NCI-H446 treated with DMSO at 0.1 percent for 48 hours (cell line): ENCODE results near the gene AKAP6.
A peak's percentile ranks its signal among the peaks of the same experiment; 100 is the strongest.

Experiments used
- DNase-seq: peaks from one replicate; lab custom pipeline; 2025; lab: John Stamatoyannopoulos, UW

Gene AKAP6

DNA sequence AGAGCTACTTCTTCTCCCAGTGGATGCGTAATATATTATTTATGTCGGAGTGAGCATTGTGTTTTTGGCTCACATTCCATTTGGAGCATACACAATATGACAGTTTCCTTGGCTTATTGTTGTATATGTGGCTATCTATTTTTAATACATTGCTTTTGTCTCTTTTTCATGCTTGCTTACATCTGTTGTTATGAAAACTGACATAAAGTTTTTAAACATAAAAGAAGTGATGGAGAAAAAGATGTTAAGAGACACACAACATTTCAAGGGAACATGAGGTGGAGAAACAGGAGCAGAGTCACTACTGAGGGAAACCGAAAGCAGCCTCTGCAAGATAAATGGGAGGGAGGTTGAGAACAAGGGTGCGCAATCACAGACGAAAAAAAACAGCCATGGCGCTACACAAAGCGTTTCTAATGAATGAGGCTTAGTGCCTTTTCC lies 381.2 kb downstream of the AKAP6 start:
- no peak for DNase-seq

DNA sequence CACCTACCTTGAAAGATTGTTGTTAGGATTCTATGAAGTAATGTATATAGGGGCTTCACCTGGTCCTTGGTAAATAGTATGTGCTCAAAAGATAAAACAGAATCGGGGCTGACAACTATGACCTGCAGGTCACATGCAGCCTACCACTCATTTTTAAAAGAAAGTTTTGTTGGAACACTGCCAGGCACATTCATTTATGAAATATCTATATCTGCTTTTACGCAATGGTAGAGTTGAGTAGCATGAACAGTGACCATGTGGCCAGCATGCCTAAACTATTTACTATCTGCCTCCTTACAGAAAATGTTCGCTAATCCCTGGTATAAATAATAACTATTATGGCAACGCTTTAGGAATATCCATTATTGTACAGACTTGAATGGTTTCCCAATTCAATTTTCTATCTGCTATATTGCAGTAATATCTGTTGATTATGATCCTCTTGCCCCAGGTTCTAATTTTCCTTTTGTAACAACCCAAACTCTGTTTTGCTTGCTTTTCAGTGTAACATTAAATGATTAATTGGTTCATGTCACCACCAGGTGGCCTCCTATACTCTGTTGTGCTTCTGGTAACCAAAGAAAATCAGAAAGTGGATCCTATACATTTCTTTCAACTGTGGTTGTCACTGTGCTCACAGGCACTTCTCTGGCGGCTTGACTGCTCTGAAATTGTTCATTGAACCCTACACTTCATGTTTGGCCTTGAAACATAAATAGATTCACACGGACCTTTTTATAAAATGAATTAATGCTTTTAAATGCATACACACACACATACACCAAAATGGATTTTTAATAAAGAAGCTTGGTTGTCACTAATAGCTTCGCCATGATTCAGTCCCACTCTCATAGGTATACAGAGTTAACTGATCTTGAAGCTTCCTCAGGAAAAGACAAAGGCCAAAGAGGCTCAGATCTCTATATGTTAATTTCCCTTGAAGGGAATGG lies 381.9 kb downstream of the AKAP6 start:
- DNase-seq, result peak; percentile 15

DNA sequence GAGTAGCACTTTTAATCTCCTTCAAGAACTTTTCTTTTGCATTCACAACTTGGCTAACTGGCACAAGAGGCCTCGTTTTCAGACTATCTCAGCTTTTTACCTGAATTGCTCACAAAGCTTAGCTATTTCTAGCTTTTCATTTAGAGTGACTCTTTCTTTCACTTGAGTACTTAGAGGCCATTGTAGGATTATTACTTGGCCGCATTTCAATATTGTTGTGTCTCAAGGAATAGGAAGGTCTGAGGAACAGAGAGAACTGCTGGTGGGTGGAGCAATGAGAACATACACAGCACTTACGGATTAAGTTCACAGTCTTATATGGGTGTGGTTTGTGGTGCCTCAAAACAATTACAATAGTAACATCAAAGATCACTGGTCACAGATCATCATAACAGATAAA lies 384.8 kb downstream of the AKAP6 start:
- no peak for DNase-seq

DNA sequence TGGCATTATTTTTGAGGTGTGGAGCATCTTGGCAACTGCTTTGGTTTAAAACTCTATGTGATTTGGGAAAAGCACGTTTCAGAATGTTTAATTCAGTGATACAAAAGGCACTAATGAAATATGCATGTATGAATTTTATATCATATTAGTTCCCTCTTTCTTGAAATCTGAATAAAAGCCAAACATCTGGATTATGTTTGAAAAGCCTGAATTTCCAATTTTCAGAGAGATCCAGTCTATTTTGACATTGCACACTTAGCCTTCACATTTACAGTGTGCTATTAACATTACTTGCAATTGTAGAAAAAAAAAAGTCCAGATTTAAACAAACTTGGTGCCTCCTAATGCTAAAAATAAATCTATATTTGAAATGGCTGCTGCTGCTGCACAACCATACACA lies 390.5 kb downstream of the AKAP6 start:
- no peak for DNase-seq

DNA sequence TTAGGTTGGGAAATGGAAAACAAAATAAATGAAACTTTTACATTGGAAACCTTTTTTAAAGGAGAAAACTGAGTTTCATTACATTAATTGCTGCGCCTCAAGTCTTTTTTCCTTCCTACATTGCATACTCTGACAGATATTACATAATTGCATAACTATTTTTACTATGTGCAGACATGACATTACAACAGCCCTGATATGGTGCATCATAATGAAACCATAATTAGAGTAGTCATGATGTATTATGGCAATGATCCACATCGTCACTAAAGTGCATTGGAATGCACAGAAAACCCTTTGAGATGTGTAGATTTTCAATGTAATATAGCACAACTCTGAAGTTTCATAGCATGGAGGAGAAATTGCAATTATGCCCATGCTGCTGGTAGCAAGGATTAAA lies 391.8 kb downstream of the AKAP6 start:
- no peak for DNase-seq

DNA sequence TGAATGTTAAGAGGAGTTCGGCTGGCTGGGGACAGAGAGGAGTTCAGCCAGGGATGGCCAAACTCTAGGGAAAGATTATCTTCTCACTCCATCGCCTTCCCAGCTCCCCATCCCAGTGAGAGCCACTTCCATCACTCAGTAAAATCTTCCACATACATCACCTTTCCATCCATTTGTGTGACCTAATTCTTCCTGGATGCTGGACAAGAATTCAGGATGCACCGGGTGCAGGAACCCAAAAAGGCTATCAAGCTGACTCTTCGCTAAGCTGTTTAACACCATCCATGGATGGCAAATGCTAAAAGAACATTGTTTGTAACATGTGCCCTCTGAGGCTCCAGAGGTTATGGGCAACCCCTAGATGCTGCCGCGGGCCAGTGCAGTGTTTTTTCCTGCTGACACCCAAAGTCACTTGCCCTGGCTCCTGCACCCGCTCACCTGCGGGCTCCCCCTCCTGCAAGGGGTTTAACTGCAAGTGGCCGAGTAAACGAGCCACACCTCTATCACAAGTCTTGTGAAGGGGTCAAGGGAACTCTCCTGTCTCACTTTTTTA lies 393.6 kb downstream of the AKAP6 start:
- no peak for DNase-seq

DNA sequence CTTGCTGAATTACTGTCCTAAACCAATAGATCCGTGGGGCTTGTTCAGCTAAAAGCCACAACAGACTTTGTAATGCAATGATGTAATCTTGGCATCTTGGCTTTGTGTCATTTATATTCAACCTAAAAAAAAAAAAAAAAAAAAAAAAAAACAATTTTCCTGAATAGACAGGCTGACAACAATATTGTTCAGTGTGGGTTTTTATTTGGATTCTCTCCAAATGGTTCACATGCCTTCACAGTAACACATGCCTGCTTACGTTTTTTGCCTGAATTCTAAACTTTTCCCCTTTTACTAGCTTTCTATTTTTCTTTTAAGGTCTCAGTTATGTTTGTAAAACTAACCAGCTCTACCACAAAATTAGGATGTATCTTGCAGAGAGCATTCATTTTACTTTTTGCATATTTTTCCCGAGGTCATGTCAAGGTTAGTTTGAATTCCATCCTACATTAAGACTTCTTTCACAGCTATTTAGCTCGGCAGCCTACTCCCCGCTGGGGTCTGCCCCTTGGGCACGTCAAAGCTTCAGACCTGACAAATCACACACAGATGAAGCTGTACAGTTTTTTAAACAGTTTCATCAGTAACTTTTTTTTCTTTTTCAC lies 395.9 kb downstream of the AKAP6 start:
- no peak for DNase-seq

DNA sequence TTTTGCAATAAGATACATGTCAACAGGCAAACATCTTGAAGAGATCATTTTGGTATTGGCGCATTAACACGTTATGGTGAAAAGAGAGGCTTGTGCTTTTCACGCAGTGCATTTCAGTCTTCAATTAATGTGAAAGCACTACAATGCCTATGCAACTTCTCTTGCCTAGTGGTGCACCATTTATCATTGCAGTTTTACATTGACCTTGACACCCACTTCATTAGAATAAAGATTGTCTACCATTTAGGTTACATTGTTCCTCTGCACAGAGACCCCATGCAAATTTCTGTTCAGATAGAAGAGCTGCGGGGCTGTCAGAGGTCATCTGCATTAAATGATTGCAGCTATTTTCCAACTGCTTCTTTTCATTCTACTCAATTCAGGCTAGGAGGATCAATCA lies 397.4 kb downstream of the AKAP6 start:
- DNase-seq, result no peak

DNA sequence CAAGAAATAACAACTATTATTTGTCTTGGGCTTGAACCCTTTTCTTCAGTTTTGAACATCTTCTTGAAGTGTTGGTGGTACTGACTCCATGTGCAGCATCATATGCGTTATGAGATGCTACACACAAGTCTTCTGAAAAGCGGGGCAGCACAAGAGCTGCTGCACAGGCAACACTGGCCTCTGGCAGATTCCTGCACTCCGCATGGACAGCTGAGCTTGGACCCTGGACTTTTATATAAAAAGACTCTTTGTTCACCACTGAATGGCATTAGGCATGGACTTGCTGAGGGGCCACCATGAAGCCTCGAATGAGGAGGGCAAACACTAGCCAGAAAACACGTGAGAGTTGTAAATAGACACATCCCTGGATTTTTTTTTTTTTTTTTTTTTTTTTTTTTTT lies 398.7 kb downstream of the AKAP6 start:
- DNase-seq, result no peak

DNA sequence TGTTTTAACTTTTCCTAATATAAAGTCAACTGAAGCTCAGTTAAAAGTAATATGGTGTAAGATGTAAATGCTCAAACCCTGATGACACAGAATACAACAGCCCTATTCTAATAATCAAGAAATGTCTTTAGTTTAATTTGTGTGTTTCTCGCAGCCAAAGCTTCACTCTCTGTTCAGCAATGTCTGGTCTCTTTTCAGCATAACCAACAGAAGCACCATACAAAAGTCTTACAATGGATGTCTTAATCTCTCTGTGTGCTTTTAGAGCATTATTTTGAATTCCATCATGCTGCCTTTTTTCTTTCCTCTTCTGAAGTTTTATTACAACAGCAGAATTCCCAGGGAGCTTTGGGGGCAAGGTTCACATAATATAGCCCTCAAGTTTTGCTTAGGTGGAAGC lies 399.4 kb downstream of the AKAP6 start:
- no peak for DNase-seq

DNA sequence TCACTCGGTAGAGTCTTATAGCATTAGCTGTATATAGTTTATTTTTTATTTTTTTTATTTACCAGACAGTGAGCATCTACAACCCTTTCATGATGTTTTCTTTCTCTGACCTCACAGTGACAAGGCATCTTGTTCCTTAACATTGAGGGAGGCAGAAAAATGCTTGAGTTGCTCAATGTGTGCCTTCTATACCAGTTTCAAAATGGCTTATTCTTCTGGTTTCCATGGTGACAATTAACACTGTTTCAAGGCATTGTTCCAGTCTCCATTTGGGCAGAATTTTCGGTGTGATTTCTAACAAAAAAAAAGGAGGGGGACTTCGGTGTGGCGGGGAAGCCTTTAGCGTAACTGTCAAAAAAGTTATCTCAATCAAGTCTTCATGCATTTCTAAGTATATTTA lies 399.9 kb downstream of the AKAP6 start:
- no peak for DNase-seq

DNA sequence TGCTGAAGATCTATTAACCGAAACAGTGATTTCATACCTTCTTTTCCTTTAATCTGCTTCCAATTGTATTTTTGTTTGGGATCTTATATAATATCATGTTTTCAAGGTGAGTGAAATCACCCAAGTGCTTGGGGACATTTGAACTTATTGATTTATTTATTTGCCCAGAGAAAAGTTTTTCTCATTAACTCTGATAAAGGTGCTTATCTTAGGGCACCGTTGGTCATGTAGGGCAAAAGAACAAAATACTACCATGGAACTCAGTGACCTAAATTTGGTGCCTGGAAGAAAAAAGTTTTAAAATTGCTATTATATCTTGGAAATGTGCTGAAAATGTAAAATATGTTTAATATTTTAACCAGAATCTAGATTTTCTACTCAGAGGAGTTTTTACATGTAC lies 402.2 kb downstream of the AKAP6 start:
- DNase-seq, result no peak

DNA sequence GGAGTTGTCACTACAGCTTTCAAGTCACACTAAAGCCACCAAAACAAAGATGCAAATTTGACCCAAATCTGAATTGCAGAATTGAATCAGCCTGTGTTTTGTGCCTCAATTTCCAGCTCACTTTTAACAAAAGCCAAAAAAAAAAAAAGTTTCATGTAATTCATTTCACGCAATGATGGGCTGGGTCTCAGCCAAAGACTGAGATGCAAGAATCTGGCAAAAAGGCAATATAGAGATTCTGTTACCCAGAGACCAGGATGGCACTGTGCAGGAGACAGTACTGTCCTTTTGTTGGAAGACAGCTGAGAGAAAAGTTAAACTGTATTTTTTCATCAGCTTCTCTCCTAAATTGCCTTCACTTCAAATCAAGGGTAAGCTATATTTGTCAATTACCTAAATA lies 403.9 kb downstream of the AKAP6 start:
- DNase-seq, result no peak

DNA sequence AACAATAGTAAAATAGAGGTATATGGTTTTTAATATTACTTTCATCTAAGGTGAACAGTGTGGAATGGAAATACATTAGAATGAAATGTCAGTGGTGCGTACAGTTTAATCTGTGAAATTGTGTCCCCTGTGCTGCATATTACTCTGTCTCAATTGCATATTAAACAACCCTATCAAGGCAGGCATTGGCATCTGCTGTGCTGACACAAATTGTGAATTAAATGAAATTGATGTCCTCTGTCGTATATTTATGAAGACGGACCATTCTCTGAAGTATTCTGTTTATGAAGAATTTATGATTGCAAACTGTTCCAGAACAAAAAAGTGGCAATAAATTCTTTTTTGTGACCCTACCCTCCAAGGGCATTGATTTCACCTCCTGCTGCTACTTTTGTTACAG lies 405.2 kb downstream of the AKAP6 start:
- no peak for DNase-seq

DNA sequence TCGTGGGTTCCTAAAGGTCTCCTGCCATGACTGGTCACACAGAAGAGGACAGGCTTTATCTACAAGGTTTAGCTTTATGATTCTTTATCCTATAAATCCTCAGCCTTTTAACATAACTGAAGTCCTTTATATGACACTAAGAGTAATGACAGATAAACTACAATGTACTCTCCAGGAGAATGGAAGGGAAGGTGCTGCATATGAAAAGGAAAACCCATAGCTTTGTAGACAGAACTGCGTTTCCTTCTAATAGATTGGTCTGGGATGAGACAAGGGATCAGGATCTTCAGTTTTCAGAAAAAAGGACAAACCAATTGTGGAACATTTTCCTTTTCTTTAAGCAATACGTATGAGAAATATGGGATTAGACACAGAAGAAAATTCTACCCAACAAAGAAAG lies 408.5 kb downstream of the AKAP6 start:
- DNase-seq, result no peak

DNA sequence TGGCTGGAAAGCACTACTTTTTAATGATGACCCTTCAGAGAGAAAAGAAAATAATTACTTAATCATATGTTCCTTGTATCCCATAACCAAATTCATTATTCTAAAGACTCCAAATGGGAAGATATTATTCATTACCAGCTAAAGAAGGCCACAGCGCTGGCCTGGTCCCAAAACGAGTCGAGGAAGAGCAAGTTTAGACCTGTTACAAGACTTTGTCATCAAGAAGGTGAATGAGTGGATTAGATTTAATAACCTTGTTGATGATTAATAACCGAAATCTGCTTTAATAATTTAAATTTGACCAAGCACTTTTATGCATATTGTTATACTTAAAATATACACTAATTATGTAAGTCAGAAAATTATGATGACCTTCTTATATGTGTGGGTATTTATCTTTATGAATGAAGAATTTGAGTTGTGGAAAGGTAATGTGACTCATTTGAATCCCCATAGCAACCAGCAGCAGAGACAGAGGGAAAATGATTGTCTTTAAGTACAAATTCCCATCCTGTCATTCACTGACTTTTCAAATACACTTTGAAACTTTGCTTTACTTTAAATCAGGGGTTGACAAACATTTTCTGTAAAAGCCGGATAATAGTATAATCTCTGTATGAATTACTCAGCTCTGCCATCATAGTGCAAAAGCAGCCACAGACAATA lies 409.2 kb downstream of the AKAP6 start:
- DNase-seq, result no peak

DNA sequence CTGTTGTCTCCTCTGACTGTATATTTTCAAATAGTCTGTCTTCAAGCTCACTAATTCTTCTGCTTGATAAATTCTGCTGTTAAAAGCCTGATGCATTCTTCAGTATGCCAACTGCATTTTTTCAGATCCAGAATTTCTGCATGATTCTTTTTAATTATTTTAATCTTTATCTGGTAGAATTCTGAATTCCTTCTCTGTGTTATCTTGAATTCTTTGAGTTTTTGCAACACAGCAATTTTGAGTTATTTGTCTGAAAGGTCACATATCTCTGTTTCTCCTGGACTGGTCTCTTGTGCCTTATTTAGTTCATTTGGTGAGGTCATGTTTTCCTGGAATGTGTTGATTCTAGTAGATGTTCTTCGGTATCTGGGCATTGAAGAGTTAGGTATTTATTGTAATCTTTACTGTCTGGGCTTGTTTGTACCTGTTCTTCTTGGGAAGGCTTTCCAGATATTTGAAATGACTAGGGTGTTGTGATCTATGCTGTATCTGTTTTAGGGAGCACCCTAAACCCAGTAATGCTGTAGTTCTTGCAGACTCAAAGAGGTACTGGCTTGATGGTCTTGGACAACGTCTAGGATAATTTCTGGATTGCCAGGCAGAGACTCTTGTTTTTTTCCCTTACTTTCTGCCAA lies 415.8 kb downstream of the AKAP6 start:
- DNase-seq, result no peak

DNA sequence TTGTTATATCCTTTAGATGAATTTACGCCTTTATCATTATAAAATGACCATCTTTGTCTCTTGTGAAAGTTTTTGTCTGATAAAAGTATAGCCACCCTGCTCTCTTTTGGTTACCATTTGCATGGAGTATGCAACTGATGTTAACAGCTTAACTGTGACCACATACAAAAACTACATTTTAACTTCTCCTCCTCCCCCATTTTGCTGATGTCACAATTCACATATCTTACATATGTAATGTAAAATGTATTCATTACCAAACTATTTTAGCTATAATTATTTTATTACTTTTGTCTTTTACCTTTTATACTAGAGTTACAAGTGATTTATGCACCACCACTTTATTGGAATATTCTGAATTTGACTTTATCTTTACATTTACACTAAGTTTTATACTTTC lies 425.1 kb downstream of the AKAP6 start:
- DNase-seq, result no peak

DNA sequence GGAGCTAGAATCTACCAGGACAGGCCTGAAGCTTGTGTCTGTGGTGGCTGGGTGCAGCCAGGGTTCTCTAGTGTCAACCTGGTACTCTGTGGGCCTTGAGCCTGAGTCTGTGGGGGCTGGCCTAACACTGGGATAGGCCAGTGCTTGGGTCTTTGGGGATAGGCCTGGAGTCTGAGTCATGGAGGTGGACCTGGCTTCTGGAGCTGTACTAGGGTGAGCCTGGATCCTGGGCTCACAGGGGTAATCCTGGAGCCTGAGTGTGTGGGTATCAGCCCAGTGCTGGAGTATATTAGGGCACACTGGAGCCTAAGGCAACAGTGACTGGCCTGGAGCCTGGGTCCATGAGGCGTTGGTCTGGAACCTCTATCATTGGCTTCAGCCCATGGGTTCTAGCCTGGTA lies 427.1 kb downstream of the AKAP6 start:
- DNase-seq, result no peak

DNA sequence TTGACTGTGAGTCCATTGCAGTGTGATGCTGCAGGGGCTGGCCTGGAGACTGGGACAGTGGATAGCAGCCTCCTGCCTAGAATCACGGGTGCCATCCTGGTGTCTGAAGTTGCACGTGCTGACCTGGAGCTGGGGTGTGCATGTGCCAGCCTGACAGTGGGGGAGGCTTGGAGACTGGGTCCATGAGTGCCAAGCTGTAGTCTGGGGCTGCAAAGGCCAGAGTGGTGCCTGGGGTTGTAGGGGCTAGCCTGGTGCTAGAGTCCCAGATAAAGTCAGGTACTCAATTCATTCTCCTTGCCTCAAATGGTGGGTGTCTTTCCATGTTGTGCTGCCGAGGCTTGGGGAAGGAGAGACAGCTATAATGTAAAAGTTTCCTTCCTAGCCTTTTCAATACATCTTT lies 427.7 kb downstream of the AKAP6 start:
- no peak for DNase-seq

DNA sequence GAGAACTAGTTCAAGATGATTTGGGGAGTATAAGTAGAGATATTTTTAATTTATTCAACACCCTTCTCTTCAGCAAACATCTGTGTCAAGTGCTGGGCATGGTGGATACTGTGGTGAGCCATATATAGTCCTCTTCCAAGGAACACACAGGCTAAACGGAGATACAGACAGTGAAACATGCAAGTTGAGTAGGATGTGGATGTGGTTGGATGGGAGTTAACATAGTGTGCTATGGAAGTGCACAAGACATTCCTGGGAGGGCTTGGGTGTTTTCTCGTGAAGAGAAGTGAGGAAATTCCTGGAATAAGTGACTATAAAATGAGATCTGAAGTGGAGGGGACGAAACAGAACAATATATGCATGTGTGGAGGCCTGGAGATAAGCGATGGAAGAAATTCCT lies 428.5 kb downstream of the AKAP6 start:
- DNase-seq, result no peak

DNA sequence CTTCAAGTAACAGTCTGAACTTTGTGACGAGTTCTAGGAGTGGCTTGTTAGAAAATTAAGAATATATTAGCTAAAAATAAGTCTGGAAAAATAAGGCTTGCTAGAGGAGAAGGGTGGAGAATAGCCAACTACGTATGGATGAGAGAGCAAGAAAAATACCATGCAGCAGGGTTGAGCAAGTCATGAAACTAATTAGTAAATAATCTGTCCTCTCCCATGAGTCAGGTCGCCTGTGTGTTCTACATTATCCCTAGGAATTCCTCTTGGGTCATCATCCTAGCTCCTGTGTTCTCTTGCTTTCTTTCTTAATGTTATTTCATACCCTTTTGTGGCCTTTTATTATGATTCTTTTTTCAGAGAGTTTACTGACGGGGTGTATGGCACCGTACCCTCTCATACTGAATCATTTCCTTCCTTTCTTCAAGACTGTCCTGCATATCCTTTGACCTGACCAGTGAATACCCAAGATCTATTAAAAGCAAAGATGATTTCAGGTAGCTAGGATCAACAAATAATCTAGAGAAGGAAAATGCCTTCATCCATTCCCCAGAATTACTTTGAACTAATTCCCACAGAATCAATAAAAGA lies 432.4 kb downstream of the AKAP6 start:
- DNase-seq, result no peak
